Psoas muscle (tissue), 8 donors: ENCODE data around the gene MYEOV. TPM values are rescaled to one million over a fixed set of nuclear protein-coding genes. Genes with fewer than 3 reads are reported as not detected.

Experiments used
- ATAC-seq, 4 donors: fragments of 200-7000 bp; cut with Tn5 transposase; one replicate each; pipeline ENCODE4 v1.9.1; 2020; ENCODE audit warnings: moderate library complexity in 3 of 4, mild to moderate bottlenecking in 2 of 4
- DNase-seq, 2 donors: peaks; one replicate each; pipeline ENCODE4 v3.0.0-alpha.2; 2020
- H3K27ac ChIP-seq: fragments of 200-600 bp; one replicate; pipeline ENCODE4 v1.8.0; 2022
- H3K27me3 ChIP-seq, 3 donors: fragments of 200-600 bp in 1 of 3; one replicate each; pipeline versions ENCODE4 v1.6.1 to v1.8.0; 2013 to 2022; ENCODE audit warnings: low read length in 2 of 3, mild to moderate bottlenecking in 2 of 3, moderate library complexity in 1 of 3; ENCODE audit not compliant: insufficient read depth in 3 of 3
- H3K36me3 ChIP-seq, 2 donors: fragments of 200-600 bp in 1 of 2; one replicate each; pipeline versions ENCODE4 v1.6.1 to v1.8.0; 2013 to 2022; ENCODE audit warnings: low read depth in 1 of 2, mild to moderate bottlenecking in 1 of 2, moderate library complexity in 1 of 2; ENCODE audit not compliant: insufficient read depth in 1 of 2
- H3K4me1 ChIP-seq: fragments of 200-600 bp; one replicate; pipeline ENCODE4 v1.8.0; 2022
- H3K4me3 ChIP-seq: fragments of 200-600 bp; one replicate; pipeline ENCODE4 v1.8.0; 2022; ENCODE audit warnings: mild to moderate bottlenecking
- H3K9me3 ChIP-seq: fragments of 200-600 bp; one replicate; pipeline ENCODE4 v1.8.0; 2022
- CTCF ChIP-seq: fragments of 200-600 bp; IDR thresholded peaks from one replicate; pipeline ENCODE4 v1.8.0; 2022; ENCODE audit warnings: antibody characterized with exemption
- WGBS, 3 donors: extraction: QIAGEN DNeasy Blood & Tissue Kit; methylation state at CpG; one replicate each; pipeline versions ENCODE4 v1.1.6 to v1.1.7; 2013; 5-methylcytosine and 5-hydroxymethylcytosine counted together
- intact Hi-C, 2 donors: fragments of 100-400 bp; cut with DNase I; formaldehyde crosslinking; loops; one replicate each; pipeline versions ENCODE4 v1.11.0 to v1.14.2; 2022
- polyA plus RNA-seq, 3 donors: library from polyadenylated mRNA; stranded (reverse); fragments of 200-250 nt; gene quantifications; one replicate each; pipeline ENCODE4 v1.2.3, GENCODE V29; 2013
- total RNA-seq, 4 donors: library from RNA; stranded (reverse); fragmentation: NEBNext Ultra II Directional in 2 of 4; extraction: Animal tissue kit (Norgen Biotek cat#: 25700) in 2 of 4; gene quantifications; one replicate each; pipeline versions ENCODE4 v1.2.1 to v1.2.4, GENCODE V29; 2021 to 2023
- donor health status: healthy with polysubstance abuse.
- donor health status: DM: no; HTN: no; CAD: no; lungs with moderate emphysema.
- donor health status: Bipolar disorder and iron deficiency.
- donor health status: healthy.
- donor health status: DM: yes; HTN: yes; CAD: no.
- donor health status: DM: no; HTN: no; CAD: no.
- donor health status: DM: no; HTN: no; CAD: no.
- donor health status: DM: yes; HTN: yes; CAD: no.

MYEOV gene
- total and polyA plus RNA-seq, 7 donors: 0.09 to 0.27 (median 0.14) TPM; not detected in 3

DNA sequence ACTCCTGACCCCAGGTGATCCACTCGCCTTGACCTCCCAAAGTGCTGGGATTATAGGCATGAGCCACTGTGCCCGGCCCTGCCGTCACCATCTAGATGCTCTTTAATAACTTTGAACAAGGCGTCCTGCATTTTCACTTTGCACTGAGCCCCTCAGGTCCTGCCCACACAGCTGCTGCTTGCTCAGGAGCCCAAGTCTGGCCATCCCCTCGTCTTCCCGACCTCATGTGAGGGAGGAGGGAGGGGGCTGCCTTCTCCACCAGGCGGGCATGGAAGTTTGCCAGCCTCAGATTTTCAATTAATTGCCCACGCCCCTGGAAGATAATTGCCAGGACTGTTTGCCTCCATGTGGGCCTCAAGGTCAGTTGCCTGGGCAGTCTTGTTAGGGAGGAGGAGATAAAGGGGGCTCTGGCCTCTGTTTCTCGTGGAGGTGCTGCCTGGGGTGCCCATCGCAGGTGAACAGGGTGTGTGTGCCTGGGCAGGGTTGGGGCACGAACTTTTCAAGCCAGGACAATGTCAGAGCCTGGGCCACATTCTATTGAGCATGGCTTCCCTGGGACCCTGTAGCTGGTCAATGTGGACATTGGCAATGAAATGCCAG lies 27.9 kb upstream of the MYEOV start:
- H3K27me3 ChIP-seq: peaks cover 0 to 6% (median 2%) of the 10 kb centered on the region in 3 donors
- H3K36me3 ChIP-seq: no peaks in the 10 kb centered on the region
- no peaks in the 10 kb centered on the region for H3K4me1 ChIP-seq
- H3K9me3 ChIP-seq: no peaks in the 10 kb centered on the region
- ATAC-seq (no peak), DNase-seq (no peak)
- no peak overlapping the region for H3K27ac ChIP-seq
- no peak for TF ChIP-seq CTCF
- WGBS, 3 donors: 71 to 77% (median 72%) methylated on average over 11 of the region's 11 CpGs
- intact Hi-C loops: no loop called here
- no peak overlapping the region for H3K4me3 ChIP-seq

DNA sequence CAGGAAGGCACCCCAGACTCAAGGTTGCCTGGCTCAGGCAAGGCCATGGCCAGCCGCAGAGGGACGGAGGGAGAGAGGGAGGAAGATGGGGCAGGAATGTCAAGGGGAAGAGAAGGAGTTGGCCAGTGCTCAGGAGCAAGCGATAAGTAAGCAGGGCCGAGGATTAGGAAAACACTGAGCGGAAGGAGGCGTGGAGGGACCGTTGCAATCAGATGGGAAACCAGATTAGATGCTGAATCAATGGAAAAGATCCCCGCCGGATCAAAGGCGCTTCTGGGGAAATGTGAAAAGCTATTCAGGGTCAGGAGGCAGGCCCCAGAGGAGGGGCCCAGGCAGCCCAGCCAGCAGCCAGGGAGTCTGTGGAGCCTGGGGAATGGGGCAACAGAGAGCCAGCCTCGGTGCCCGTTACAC lies 26.6 kb upstream of the MYEOV start:
- Histone ChIP-seq H3K9me3 (no peaks in the 10 kb centered on the region), H3K27ac (no peak overlapping the region), H3K36me3 (no peaks in the 10 kb centered on the region), H3K27me3 (peaks cover 0 to 6% (median 2%) of the 10 kb centered on the region in 3 donors), H3K4me3 (no peak overlapping the region), H3K4me1 (no peaks in the 10 kb centered on the region)
- ATAC-seq: no peak
- WGBS, 3 donors: 61 to 68% (median 67%) methylated on average over 12 of the region's 12 CpGs
- intact Hi-C loops: no loop called here
- TF ChIP-seq CTCF: no peak
- no peak for DNase-seq

GRCh38 chr11:69268911-69269310 lies 25.0 kb upstream of the MYEOV start:
- no peaks in the 10 kb centered on the region for H3K9me3 ChIP-seq
- no peaks in the 10 kb centered on the region for H3K36me3 ChIP-seq
- no peaks in the 10 kb centered on the region for H3K4me1 ChIP-seq
- 90 to 96% (median 92%) methylated on average over 9 of the region's 9 CpGs for WGBS, 3 donors
- ATAC-seq: no peak
- H3K4me3 ChIP-seq: no peak overlapping the region
- DNase-seq: no peak
- H3K27me3 ChIP-seq: peaks cover 0 to 6% (median 2%) of the 10 kb centered on the region in 3 donors
- TF ChIP-seq CTCF: no peak
- H3K27ac ChIP-seq: no peak overlapping the region
- intact Hi-C loops: no loop called here

GRCh38 chr11:69269388-69269787 lies 24.6 kb upstream of the MYEOV start:
- no peak for ATAC-seq
- no peak for DNase-seq
- WGBS, 3 donors: 67 to 74% (median 67%) methylated on average over 4 of the region's 4 CpGs
- no peak for TF ChIP-seq CTCF
- intact Hi-C loops: no loop called here
- Histone ChIP-seq H3K27me3 (peaks cover 0 to 6% (median 2%) of the 10 kb centered on the region in 3 donors), H3K9me3 (no peaks in the 10 kb centered on the region), H3K4me1 (no peaks in the 10 kb centered on the region), H3K27ac (no peak overlapping the region), H3K4me3 (no peak overlapping the region), H3K36me3 (no peaks in the 10 kb centered on the region)
